ENCODE data around the gene SUN2.

The SUN2 gene

GRCh38 chr22:38716271-38716670, 39.5 kb downstream of the SUN2 start:
- no peak for TF ChIP-seq CTCF (IDR thresholded peaks at IDR 0.05; ENCODE audit: insufficient read depth, missing control alignments)
- no peak for DNase-seq (ENCODE audit: insufficient read length, low spot score)
- FAIRE-seq, result no peak

- FAIRE-seq (no peak), DNase-seq (ENCODE audit: insufficient read length, low spot score) (no peak)
- TF ChIP-seq CTCF (IDR thresholded peaks at IDR 0.05; ENCODE audit: insufficient read depth, missing control alignments), result no peak
Measured at GRCh38 chr22:38715852-38716251, 39.9 kb downstream of the SUN2 start.

GRCh38 chr22:38715176-38715764, 40.5 kb downstream of the SUN2 start:
- TF ChIP-seq CTCF (IDR thresholded peaks at IDR 0.05; ENCODE audit: insufficient read depth, missing control alignments), result no peak
- FAIRE-seq (no peak), DNase-seq (ENCODE audit: insufficient read length, low spot score) (no peak)

GRCh38 chr22:38713921-38714320, 41.9 kb downstream of the SUN2 start:
- FAIRE-seq (no peak), DNase-seq (ENCODE audit: insufficient read length, low spot score) (no peak)
- no peak for TF ChIP-seq CTCF (IDR thresholded peaks at IDR 0.05; ENCODE audit: insufficient read depth, missing control alignments)

- DNase-seq (ENCODE audit: insufficient read length, low spot score), result no peak
- no peak for FAIRE-seq
- TF ChIP-seq CTCF (IDR thresholded peaks at IDR 0.05; ENCODE audit: insufficient read depth, missing control alignments), result no peak
Measured at GRCh38 chr22:38712486-38713207, 43.2 kb downstream of the SUN2 start.

- no peak for DNase-seq (ENCODE audit: insufficient read length, low spot score)
- TF ChIP-seq CTCF (IDR thresholded peaks at IDR 0.05; ENCODE audit: insufficient read depth, missing control alignments), result no peak
- FAIRE-seq, result no peak
Measured at GRCh38 chr22:38710866-38711265, 44.9 kb downstream of the SUN2 start.

- DNase-seq (ENCODE audit: insufficient read length, low spot score) (no peak), FAIRE-seq (no peak)
- TF ChIP-seq CTCF (IDR thresholded peaks at IDR 0.05; ENCODE audit: insufficient read depth, missing control alignments), result no peak
Measured at GRCh38 chr22:38710351-38710750, 45.4 kb downstream of the SUN2 start.

Measured in D721Med (cell line).